Measurements from ENCODE around the gene AUP1. TPM values are rescaled to one million over a fixed set of nuclear protein-coding genes. Genes with fewer than 3 reads are reported as not detected.

The AUP1 gene
- total RNA-seq, 4 donors from 2014 or later: 93.7 to 168 (median 112) TPM

DNA sequence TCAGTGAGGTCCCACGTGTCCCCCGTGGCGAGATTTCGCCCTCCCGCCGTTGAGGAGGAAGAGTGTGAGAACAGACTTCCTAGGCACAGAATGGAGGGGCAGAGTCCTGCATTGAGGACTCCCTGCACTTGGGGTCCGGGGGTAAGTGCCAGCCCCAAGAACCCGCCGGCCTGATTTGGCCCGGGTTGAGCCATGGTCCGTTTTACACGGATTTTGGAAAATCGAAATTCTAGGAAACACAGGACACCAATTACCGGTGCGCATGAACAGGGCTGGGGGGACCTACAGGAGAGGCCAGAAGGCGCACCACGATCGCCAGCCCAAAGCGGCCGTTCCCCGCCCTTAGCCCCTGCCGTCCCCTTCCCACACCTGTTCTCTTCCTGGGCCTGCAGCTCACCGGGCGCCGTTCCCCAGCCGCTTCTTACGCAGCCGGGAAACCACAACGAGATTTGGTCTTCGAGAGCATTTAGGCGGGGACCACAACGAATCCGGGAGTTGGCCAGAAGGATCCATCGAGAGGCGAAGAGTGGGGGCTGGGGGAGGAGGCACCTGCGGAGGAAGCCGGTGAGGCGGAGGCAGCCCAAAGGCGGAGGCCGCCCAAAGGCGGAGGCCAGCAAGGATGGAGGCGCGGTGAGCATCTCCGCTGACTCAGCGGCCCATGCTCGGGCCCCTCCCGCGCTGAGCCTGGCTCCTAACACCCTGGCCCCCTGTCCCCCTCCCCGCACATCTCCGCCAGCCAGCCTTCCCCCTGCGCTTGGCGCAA, 15.7 kb downstream of the AUP1 start:
- no peak overlapping the region for H3K4me3 ChIP-seq (replicated peaks in 1 of 3)
- no peak for DNase-seq
- H3K36me3 ChIP-seq: no peaks in the 10 kb centered on the region
- peaks cover 7 to 26% of the 10 kb centered on the region in 2 donors for H3K4me1 ChIP-seq
- TF ChIP-seq, protein P1, sequence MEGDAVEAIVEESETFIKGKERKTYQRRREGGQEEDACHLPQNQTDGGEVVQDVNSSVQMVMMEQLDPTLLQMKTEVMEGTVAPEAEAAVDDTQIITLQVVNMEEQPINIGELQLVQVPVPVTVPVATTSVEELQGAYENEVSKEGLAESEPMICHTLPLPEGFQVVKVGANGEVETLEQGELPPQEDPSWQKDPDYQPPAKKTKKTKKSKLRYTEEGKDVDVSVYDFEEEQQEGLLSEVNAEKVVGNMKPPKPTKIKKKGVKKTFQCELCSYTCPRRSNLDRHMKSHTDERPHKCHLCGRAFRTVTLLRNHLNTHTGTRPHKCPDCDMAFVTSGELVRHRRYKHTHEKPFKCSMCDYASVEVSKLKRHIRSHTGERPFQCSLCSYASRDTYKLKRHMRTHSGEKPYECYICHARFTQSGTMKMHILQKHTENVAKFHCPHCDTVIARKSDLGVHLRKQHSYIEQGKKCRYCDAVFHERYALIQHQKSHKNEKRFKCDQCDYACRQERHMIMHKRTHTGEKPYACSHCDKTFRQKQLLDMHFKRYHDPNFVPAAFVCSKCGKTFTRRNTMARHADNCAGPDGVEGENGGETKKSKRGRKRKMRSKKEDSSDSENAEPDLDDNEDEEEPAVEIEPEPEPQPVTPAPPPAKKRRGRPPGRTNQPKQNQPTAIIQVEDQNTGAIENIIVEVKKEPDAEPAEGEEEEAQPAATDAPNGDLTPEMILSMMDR (IDR thresholded peaks at IDR 0.05): no peak
- TF ChIP-seq POLR2A (IDR thresholded peaks at IDR 0.05): no peak
- 4 to 7% methylated on average over 31 to 38 of the region's 52 CpGs for WGBS, 2 donors
- H3K9me3 ChIP-seq: no peaks in the 10 kb centered on the region
- intact Hi-C loops (cut with DNase I): no loop called here
- peaks cover 53% of the 10 kb centered on the region for H3K27me3 ChIP-seq
- no peak overlapping the region for H3K27ac ChIP-seq

DNA sequence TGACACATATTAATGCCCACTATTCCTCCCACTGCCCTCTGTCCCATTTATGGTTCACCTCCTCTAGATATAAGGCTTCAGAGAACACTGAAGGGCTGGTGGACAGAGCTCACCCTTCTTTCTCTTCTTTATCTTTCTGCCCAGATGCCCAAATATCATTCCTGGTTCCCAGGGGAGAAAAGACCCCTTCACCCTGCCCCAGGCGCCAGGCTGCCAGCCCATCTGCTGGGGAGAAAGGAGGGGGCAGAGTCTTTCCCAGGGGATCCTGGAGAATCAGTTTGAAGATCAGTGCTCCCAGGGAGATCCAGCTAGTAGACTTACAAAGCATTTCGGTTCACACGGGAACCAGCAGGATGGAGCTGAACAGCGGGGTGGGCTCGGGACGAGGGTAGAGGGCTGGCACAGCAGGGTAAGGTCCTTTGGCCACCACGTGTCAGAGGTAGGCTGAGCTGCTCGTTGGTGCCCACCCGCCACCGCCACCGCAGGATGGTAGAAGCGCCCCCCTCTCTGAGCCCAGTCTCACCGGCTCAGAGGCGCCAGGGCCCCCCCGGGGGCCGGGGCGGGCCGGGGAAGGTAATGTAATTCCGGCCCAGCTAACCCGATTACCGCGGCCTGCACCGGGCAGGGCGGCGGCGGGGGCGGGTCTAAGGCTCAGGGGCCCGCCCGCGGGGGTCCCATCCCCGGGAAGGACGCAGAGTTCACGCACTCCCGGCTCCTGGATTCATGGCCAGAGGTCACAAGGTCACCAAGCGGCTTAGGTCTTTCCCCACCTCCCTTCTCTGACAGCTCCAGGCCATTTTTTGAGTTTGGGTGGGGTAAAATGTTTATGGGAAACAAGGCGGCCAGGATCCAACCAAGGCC, 16.5 kb downstream of the AUP1 start:
- TF ChIP-seq POLR2A (IDR thresholded peaks at IDR 0.05): no peak
- H3K4me3 ChIP-seq (replicated peaks in 1 of 3): no peak overlapping the region
- no peaks in the 10 kb centered on the region for H3K9me3 ChIP-seq
- peaks cover 7 to 33% of the 10 kb centered on the region in 2 donors for H3K4me1 ChIP-seq
- H3K27me3 ChIP-seq: peaks cover 53% of the 10 kb centered on the region
- no peak overlapping the region for H3K27ac ChIP-seq
- DNase-seq: no peak
- intact Hi-C loops (cut with DNase I): no loop called here
- 3 to 5% methylated on average over 8 to 9 of the region's 36 CpGs for WGBS, 2 donors
- H3K36me3 ChIP-seq: no peaks in the 10 kb centered on the region

DNA sequence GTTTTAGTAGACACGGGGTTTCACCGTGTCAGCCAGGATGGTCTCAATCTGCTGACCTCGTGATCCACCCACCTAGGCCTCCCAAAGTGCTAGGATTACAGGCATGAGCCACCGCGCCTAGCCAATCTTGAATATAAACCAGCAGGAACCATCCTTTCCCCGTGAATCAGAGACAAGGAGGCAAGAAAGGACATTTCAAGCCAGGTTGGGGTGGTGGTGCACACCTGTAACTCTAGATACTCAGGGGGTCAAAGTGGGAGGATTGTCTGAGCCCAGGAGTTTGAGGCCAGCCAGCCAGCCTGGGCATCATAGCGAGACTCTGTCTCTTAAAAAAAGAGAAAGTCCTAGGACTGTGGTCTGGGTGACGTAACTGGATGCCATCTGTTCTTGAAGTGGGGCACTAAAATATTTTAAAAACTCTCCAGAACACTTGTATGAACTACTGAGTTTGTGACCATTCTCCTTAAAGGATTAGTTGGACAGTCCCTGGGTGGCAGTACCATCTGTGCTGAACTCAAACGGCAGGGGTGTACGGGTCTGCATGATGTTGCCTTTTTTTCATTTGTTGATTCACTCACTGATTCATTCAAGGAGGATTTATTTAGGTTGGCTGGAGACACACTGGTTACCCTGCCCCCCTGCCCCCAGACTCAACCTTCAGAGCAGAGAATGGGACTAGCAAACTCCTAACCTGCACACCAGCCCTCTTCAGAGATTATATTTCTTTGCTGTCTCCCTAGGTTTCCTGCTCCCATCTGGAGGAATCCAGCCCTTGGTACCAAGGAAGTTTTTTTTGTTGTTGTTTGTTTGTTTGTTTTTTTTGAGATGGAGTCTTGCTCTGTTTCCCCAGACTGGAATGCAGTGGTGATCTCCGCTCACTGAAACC, 18.2 kb downstream of the AUP1 start:
- H3K4me1 ChIP-seq: peaks cover 12 to 35% of the 10 kb centered on the region in 2 donors
- H3K27ac ChIP-seq: no peak overlapping the region
- H3K36me3 ChIP-seq: no peaks in the 10 kb centered on the region
- 22 to 29% methylated on average over 11 of the region's 11 CpGs for WGBS, 2 donors
- intact Hi-C loops (cut with DNase I): no loop called here
- TF ChIP-seq, protein P1 (IDR thresholded peaks at IDR 0.05): no peak
- TF ChIP-seq POLR2A (IDR thresholded peaks at IDR 0.05): no peak
- no peak for DNase-seq
- no peaks in the 10 kb centered on the region for H3K9me3 ChIP-seq
- H3K27me3 ChIP-seq: peaks cover 45% of the 10 kb centered on the region
- H3K4me3 ChIP-seq (replicated peaks in 1 of 3): no peak overlapping the region

DNA sequence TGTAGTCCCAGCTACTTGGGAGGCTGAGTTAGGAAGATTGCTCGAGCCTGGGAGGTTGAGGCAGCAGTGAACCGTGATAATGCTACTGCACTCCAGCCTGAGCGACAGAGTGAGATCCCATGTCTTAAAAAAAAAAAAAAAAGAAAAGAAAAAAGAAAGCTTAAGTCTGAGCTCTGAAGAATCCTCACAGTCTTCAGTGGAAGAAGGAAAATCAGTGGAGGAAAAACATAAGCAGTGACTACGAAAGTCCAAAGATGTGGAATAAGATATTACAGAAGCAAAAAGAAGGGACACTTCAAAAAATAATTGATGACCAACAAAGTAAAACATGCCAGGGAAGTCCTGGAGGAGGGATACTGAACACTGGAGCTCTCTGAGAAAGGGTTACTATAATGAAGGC, 19.2 kb downstream of the AUP1 start:
- Histone ChIP-seq H3K27me3 (peaks cover 37% of the 10 kb centered on the region), H3K4me3 (replicated peaks in 1 of 3) (no peak overlapping the region), H3K4me1 (peaks cover 16 to 35% of the 10 kb centered on the region in 2 donors), H3K27ac (no peak overlapping the region), H3K36me3 (peaks cover 7 to 9% of the 10 kb centered on the region in 2 donors), H3K9me3 (no peaks in the 10 kb centered on the region)
- intact Hi-C loops (cut with DNase I): no loop called here
- DNase-seq: no peak
- WGBS, 2 donors: 71 to 78% methylated on average over 4 of the region's 4 CpGs
- TF ChIP-seq, protein P1 (IDR thresholded peaks at IDR 0.05): no peak
- TF ChIP-seq POLR2A (IDR thresholded peaks at IDR 0.05): no peak

DNA sequence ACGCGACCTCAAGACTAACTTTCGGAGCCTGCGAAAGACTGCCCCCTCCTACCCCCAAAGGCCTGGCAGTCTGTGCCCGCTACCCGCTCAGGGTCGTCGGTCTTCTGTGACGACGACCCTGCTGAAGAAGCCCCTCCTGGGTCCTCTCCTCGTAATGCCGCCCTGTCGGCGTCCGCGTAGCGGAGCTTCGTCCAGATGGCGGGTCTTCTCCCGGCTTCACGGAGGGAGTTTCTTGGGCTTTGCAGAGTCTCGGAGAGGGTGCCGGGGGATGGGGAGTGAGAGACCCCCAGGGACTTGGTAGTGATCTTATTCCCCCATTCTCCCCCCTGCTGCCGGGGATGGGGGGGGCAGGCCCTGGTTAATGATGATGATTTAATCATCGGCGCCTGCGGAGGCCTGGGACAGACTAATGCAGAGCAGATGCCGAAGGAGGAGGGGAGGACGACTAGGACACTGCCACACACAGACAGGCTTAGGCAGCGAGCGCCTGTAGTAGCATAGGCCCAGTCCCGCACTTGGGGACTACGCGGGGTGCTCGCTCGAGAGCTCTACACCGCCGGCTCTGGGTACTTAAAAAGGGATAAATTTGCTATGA, 21.5 kb downstream of the AUP1 start:
- Histone ChIP-seq H3K36me3 (peaks cover 11 to 12% of the 10 kb centered on the region in 2 donors), H3K27me3 (peaks cover 14% of the 10 kb centered on the region), H3K9me3 (no peaks in the 10 kb centered on the region), H3K4me1 (peaks cover 16 to 33% of the 10 kb centered on the region in 2 donors), H3K27ac (peak overlapping the region; percentile 96 to 98 (median 98)), H3K4me3 (replicated peaks in 1 of 3) (peak overlapping the region; percentile 3 to 61 (median 54))
- TF ChIP-seq, protein P1 (IDR thresholded peaks at IDR 0.05): no peak
- WGBS, 2 donors: 11 to 13% methylated on average over 30 to 36 of the region's 38 CpGs
- intact Hi-C loops (cut with DNase I): no loop called here
- DNase-seq: peak in 1 of 2 donors; percentile 9

All from thyroid gland (tissue), 4 donors.